B cell (primary cell): ENCODE measurements around the gene SFMBT2. TPM values are rescaled to one million over a fixed set of nuclear protein-coding genes. Genes with fewer than 3 reads are reported as not detected.

Experiments used
- ATAC-seq: fragments of 200-7000 bp; cut with Tn5 transposase; one replicate; pipeline ENCODE4 v1.10.0; 2021; ENCODE audit warnings: low read depth, mild to moderate bottlenecking, moderate number of reproducible peaks, moderate library complexity
- CTCF ChIA-PET: fragments of 350-600 bp; sonication (Branson Sonifier 250); formaldehyde crosslinking; loops from one replicate; lab custom pipeline; 2021; ENCODE audit warnings: antibody characterized with exemption, inconsistent platforms; lab: Charles Lee
- POLR2A ChIA-PET: fragments of 350-600 bp; sonication (Branson Sonifier 250); formaldehyde crosslinking; loops from one replicate; lab custom pipeline; 2021; ENCODE audit warnings: antibody characterized with exemption; lab: Charles Lee
- DNase-seq: peaks from one replicate; pipeline ENCODE4 v3.0.0; 2013
- H2AFZ ChIP-seq: 2 replicates; pipeline ENCODE4 v1.6.1; 2012; ENCODE audit warnings: mild to moderate bottlenecking, low read depth, low read length; ENCODE audit not compliant: insufficient read depth, poor library complexity, severe bottlenecking
- H3K27ac ChIP-seq, 2 donors: 1 replicate in 1 of 2; 2 replicates in 1 of 2; pipeline ENCODE4 v1.5.1; 2012 to 2013; ENCODE audit warnings: low read length in 2 of 2, mild to moderate bottlenecking in 2 of 2, moderate library complexity in 1 of 2
- H3K27me3 ChIP-seq, 4 experiments: fragments of 200-600 bp in 1 of 4; sonication (generic) in 1 of 4; replicated peaks in 1 of 4; 1 replicate in 2 of 4; 2 replicates in 2 of 4; pipeline versions ENCODE4 v1.6.1 to v1.7.0; 2013 to 2016; ENCODE audit warnings: low read length in 3 of 4, mild to moderate bottlenecking in 2 of 4, mixed read lengths in 1 of 4, moderate library complexity in 1 of 4; ENCODE audit not compliant: insufficient read depth in 4 of 4, control insufficient read depth in 3 of 4; ENCODE audit errors: control extremely low read depth in 1 of 4
- H3K36me3 ChIP-seq, 2 experiments: replicated peaks in 1 of 2; 1 replicate in 1 of 2; 2 replicates in 1 of 2; pipeline versions ENCODE4 v1.6.1 to v1.7.1; 2013; ENCODE audit warnings: low read length in 1 of 2; ENCODE audit not compliant: insufficient read depth in 2 of 2, control insufficient read depth in 1 of 2; ENCODE audit errors: control extremely low read depth in 1 of 2, extremely low read depth in 1 of 2
- H3K4me1 ChIP-seq, 2 donors: fragments of 200-600 bp in 1 of 2; sonication (generic) in 1 of 2; 1 replicate in 1 of 2; 2 replicates in 1 of 2; pipeline versions ENCODE4 v1.5.1 to v1.6.1; 2013 to 2017; ENCODE audit warnings: low read length in 2 of 2; ENCODE audit not compliant: control insufficient read depth in 2 of 2, insufficient read depth in 2 of 2
- H3K4me2 ChIP-seq: replicated peaks from 2 replicates; pipeline ENCODE3; 2012; ENCODE audit warnings: mild to moderate bottlenecking, low read depth, low read length; ENCODE audit not compliant: poor library complexity, severe bottlenecking
- H3K4me3 ChIP-seq, 5 experiments: fragments of 200-600 bp in 1 of 5; sonication (generic) in 1 of 5; 1 replicate in 3 of 5; 2 replicates in 2 of 5; pipeline versions ENCODE4 v1.5.1 to v1.7.0; 2011 to 2016; ENCODE audit warnings: low read length in 4 of 5, mild to moderate bottlenecking in 4 of 5, low read depth in 2 of 5, control low read depth in 1 of 5, moderate library complexity in 1 of 5; ENCODE audit not compliant: insufficient read depth in 1 of 5; ENCODE audit errors: control extremely low read depth in 1 of 5, extremely low read depth in 1 of 5
- H3K79me2 ChIP-seq: fragments of 200-600 bp; sonication (generic); one replicate; pipeline ENCODE4 v1.6.0; 2016; ENCODE audit warnings: low read length; ENCODE audit not compliant: control insufficient read depth, insufficient read depth
- H3K9ac ChIP-seq: fragments of 200-600 bp; sonication (generic); 2 replicates; pipeline ENCODE4 v1.6.1; 2017; ENCODE audit warnings: mild to moderate bottlenecking, low read length, moderate library complexity
- H3K9me3 ChIP-seq, 3 donors: one replicate each; pipeline versions ENCODE4 v1.6.1 to v1.7.1; 2013; ENCODE audit warnings: low read length in 2 of 3; ENCODE audit not compliant: control insufficient read depth in 2 of 3, insufficient read depth in 1 of 3; ENCODE audit errors: control extremely low read depth in 1 of 3
- H4K20me1 ChIP-seq: 2 replicates; pipeline ENCODE4 v1.6.0; 2012; ENCODE audit warnings: mild to moderate bottlenecking, low read length; ENCODE audit not compliant: insufficient read depth, control insufficient read depth, poor library complexity, severe bottlenecking
- H3K27ac Mint-ChIP-seq: one replicate; pipeline ENCODE4 v1.8.0; 2021; ENCODE audit warnings: mixed read lengths
- H3K27me3 Mint-ChIP-seq: one replicate; pipeline ENCODE4 v1.8.0; 2021; ENCODE audit warnings: mixed read lengths
- H3K4me1 Mint-ChIP-seq: one replicate; pipeline ENCODE4 v1.8.0; 2021; ENCODE audit warnings: mixed read lengths
- H3K4me3 Mint-ChIP-seq: one replicate; pipeline ENCODE4 v1.8.0; 2021; ENCODE audit warnings: mixed read lengths
- H3K9me3 Mint-ChIP-seq: one replicate; pipeline ENCODE4 v1.8.0; 2022; ENCODE audit warnings: mixed read lengths; ENCODE audit not compliant: insufficient read depth
- EZH2 ChIP-seq: IDR thresholded peaks from 2 replicates; pipeline ENCODE4 v1.6.1; 2012; ENCODE audit warnings: borderline replicate concordance, low read depth, mild to moderate bottlenecking, moderate library complexity, low read length; ENCODE audit not compliant: insufficient read depth, poor library complexity, severe bottlenecking
- WGBS: methylation state at CpG from one replicate; pipeline ENCODE4 v1.1.5; 2013; ENCODE audit warnings: missing lambda C conversion rate; ENCODE audit not compliant: insufficient coverage; 5-methylcytosine and 5-hydroxymethylcytosine counted together
- intact Hi-C: fragments of 100-400 bp; cut with micrococcal nuclease; formaldehyde crosslinking; loops from one replicate; pipeline ENCODE4 v1.10.0; 2022
- polyA plus RNA-seq: library from polyadenylated mRNA; depleted of rRNA; stranded (reverse); fragments of >200 nt; gene quantifications from 2 replicates; pipeline ENCODE4 v1.2.3, GENCODE V29; 2012
- total RNA-seq, 2 donors: library from RNA; stranded (reverse); fragments of 120-200 nt in 1 of 2; gene quantifications; 1 replicate in 1 of 2; 2 replicates in 1 of 2; pipeline versions ENCODE4 v1.2.3 to v1.2.4, GENCODE V29; 2013 to 2022
- TF ChIP-seq, protein P1 (sequence below): fragments of 200-600 bp; IDR thresholded peaks from one replicate; pipeline ENCODE4 v1.8.0; 2022; ENCODE audit warnings: antibody characterized with exemption, mild to moderate bottlenecking

SFMBT2 gene
- total and polyA plus RNA-seq, 2 donors (not counting 1 experiment from before 2014, with no cell fraction given), result 2.3 to 24.0 TPM

- ChIA-PET CTCF (no interaction called here), POLR2A (no interaction called here)
- Histone ChIP-seq H3K9ac (no peak overlapping the region), H3K4me1 (no peaks in the 10 kb centered on the region), H2AFZ (no peak overlapping the region), H3K4me3 (no peak overlapping the region), H3K27me3 (no peaks in the 10 kb centered on the region), H4K20me1 (no peaks in the 10 kb centered on the region), H3K27ac (no peak overlapping the region), H3K9me3 (no peaks in the 10 kb centered on the region), H3K4me2 (no peak overlapping the region), H3K79me2 (no peaks in the 10 kb centered on the region), H3K36me3 (no peaks in the 10 kb centered on the region)
- ATAC-seq, result no peak
- Mint-ChIP-seq H3K4me1 (peaks cover 1% of the 10 kb centered on the region), H3K9me3 (no peaks in the 10 kb centered on the region), H3K27me3 (no peaks in the 10 kb centered on the region), H3K27ac (no peak overlapping the region), H3K4me3 (no peak overlapping the region)
- intact Hi-C loops, result no loop called here
- DNase-seq, result no peak
- TF ChIP-seq, protein P1, sequence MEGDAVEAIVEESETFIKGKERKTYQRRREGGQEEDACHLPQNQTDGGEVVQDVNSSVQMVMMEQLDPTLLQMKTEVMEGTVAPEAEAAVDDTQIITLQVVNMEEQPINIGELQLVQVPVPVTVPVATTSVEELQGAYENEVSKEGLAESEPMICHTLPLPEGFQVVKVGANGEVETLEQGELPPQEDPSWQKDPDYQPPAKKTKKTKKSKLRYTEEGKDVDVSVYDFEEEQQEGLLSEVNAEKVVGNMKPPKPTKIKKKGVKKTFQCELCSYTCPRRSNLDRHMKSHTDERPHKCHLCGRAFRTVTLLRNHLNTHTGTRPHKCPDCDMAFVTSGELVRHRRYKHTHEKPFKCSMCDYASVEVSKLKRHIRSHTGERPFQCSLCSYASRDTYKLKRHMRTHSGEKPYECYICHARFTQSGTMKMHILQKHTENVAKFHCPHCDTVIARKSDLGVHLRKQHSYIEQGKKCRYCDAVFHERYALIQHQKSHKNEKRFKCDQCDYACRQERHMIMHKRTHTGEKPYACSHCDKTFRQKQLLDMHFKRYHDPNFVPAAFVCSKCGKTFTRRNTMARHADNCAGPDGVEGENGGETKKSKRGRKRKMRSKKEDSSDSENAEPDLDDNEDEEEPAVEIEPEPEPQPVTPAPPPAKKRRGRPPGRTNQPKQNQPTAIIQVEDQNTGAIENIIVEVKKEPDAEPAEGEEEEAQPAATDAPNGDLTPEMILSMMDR, result no peak
- no peak for TF ChIP-seq EZH2
- no CpG with 5 or more reads among the region's 6 CpGs for WGBS
Measured at GRCh38 chr10:7281429-7281828, 129.4 kb downstream of the SFMBT2 start.

GRCh38 chr10:7279303-7279702 is 131.5 kb downstream of the SFMBT2 start:
- H3K9me3 Mint-ChIP-seq, result no peaks in the 10 kb centered on the region
- H3K4me3 Mint-ChIP-seq, result no peak overlapping the region
- H3K36me3 ChIP-seq, result no peaks in the 10 kb centered on the region
- no peaks in the 10 kb centered on the region for H3K27me3 ChIP-seq
- H3K4me1 Mint-ChIP-seq, result peaks cover 1% of the 10 kb centered on the region
- ATAC-seq (no peak), DNase-seq (no peak)
- ChIA-PET POLR2A (no interaction called here), CTCF (no interaction called here)
- no peaks in the 10 kb centered on the region for H3K4me1 ChIP-seq
- no peak for TF ChIP-seq EZH2
- TF ChIP-seq, protein P1, result no peak
- H4K20me1 ChIP-seq, result no peaks in the 10 kb centered on the region
- no peaks in the 10 kb centered on the region for H3K27me3 Mint-ChIP-seq
- H3K4me3 ChIP-seq, result no peak overlapping the region
- no peak overlapping the region for H3K4me2 ChIP-seq
- no peak overlapping the region for H2AFZ ChIP-seq
- H3K27ac ChIP-seq, result no peak overlapping the region
- H3K27ac Mint-ChIP-seq, result no peak overlapping the region
- intact Hi-C loops, result no loop called here
- no peaks in the 10 kb centered on the region for H3K9me3 ChIP-seq
- H3K9ac ChIP-seq, result no peak overlapping the region
- H3K79me2 ChIP-seq, result no peaks in the 10 kb centered on the region
- 97% methylated on average over 4 of the region's 5 CpGs for WGBS
